ENCODE data around the gene SLC6A8.

Gene SLC6A8

DNA sequence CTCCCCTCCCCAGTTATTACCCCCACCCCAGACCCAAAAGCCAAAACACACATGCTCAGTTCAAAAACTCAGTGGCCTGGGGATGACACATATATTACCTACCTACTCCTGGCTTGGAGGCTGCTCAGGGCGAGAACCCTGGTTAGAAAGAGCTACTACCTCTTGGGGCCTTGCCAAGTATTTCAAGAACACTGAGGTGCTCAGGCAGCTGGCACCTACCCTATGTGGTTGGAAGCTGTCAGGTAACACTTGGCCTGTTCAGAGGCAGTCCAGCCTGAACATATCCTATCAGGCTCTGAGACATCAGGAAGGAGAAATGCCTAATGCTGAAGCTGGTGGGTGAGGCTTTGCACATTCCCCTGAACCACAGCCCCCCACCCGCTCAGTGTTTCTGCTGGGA lies 31.5 kb downstream of the SLC6A8 start:
- no peak for DNase-seq (ENCODE audit: low read depth)
- H3K4me3 ChIP-seq (ENCODE audit: low read depth, low read length): no peak overlapping the region
- TF ChIP-seq, protein P1, sequence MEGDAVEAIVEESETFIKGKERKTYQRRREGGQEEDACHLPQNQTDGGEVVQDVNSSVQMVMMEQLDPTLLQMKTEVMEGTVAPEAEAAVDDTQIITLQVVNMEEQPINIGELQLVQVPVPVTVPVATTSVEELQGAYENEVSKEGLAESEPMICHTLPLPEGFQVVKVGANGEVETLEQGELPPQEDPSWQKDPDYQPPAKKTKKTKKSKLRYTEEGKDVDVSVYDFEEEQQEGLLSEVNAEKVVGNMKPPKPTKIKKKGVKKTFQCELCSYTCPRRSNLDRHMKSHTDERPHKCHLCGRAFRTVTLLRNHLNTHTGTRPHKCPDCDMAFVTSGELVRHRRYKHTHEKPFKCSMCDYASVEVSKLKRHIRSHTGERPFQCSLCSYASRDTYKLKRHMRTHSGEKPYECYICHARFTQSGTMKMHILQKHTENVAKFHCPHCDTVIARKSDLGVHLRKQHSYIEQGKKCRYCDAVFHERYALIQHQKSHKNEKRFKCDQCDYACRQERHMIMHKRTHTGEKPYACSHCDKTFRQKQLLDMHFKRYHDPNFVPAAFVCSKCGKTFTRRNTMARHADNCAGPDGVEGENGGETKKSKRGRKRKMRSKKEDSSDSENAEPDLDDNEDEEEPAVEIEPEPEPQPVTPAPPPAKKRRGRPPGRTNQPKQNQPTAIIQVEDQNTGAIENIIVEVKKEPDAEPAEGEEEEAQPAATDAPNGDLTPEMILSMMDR (IDR thresholded peaks at IDR 0.05; ENCODE audit: control insufficient read depth, extremely low read depth, insufficient read depth): no peak

DNA sequence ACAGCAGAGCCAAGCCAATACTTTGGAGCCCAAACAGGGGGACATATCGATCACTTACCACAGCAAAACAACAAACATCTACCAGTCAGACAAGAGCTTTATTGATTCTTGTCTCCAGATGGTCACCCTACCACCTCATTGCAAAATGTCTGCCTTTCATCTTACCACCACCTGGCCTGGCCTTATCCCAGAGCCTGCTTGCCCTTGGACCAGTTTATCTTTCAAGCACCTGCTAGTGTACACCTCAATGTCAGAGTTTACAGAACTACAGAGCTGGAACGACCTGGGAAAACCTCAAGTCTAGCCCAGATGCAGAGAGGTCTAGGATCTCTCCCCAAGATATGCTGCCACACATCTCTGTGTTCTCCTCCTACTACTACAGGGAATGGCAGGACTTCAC lies 32.0 kb downstream of the SLC6A8 start:
- H3K4me3 ChIP-seq (ENCODE audit: low read depth, low read length): no peak overlapping the region
- TF ChIP-seq, protein P1 (IDR thresholded peaks at IDR 0.05; ENCODE audit: control insufficient read depth, extremely low read depth, insufficient read depth): no peak
- DNase-seq (ENCODE audit: low read depth): no peak

DNA sequence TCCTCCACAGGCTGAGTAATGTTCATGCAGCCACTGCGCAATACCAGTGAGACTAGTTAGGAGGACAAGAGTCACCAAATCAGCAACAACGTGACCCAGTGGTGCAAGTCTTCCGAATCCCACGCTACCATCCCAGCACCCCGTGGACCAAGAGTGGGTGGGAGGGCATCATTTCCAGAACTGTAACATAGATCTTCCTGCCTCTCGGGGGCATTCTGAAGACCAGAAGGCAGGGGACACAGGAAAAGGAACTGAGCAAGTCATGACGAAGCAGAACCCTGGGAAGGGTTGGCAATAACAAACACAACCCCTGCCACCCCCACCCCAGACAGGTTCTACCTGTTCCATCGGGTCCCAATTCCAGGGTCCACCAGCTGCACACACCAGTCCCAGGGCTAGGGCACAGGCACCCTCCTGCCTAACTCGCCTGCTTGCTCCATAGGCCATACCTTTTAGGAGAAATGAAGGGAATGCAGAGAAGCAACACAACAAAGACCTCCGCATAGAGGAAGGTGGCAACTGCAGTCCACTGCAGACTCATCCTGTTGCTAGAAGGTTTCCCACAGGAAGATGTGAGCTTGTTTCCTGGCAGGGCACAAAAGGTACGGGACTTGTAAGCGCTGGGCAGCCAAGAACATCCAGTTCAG lies 35.1 kb downstream of the SLC6A8 start:
- no peak for DNase-seq (ENCODE audit: low read depth)
- peak overlapping the region; percentile 71 for H3K4me3 ChIP-seq (ENCODE audit: low read depth, low read length)
- TF ChIP-seq, protein P1 (IDR thresholded peaks at IDR 0.05; ENCODE audit: control insufficient read depth, extremely low read depth, insufficient read depth): no peak

DNA sequence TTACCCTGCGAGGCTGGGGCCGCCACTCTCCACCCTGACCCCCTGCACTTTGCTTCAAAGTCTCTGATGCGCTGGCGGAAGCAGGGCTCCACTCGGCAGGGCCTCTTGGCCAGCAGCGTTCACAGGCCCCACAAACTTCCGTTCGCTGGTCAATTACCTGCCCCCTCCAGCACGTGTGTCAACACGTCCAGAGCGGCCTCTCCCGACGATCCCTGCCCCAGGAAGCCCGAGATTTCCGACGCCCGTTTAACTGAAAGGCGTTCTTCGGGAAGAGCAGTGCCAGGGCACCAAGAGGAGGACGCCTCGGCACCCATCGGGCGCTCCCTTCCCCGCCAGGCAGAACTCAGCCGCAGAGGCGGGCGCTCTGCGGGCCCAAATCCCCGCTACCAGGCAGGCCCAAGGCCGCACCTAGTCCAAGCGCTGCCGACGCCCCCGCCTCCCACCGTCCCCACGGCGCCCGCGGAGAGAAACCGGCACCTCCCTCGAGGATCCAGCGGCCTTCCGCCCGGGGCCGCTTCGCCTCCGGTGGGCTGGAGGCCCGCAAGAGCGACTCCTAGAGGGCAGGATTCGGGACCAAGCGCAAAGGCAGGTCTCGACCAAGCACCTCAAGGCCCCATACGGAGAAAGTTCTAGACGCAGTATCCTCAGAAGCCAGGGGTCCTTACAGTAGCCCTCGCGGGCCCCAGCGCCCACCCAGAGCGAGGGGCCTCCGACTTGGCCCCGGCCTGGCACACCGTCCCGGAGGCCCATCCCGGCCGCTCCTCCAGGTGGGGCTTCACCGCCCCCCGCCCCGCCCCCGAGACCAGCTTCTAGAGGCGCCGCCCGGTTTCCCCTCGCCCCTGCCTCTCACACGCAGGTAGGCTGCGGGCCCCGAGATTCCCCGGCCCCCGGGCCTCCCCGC lies 35.9 kb downstream of the SLC6A8 start:
- TF ChIP-seq, protein P1 (IDR thresholded peaks at IDR 0.05; ENCODE audit: control insufficient read depth, extremely low read depth, insufficient read depth): peak; percentile 33
- H3K4me3 ChIP-seq (ENCODE audit: low read depth, low read length): peak overlapping the region; percentile 71
- no peak for DNase-seq (ENCODE audit: low read depth)

DNA sequence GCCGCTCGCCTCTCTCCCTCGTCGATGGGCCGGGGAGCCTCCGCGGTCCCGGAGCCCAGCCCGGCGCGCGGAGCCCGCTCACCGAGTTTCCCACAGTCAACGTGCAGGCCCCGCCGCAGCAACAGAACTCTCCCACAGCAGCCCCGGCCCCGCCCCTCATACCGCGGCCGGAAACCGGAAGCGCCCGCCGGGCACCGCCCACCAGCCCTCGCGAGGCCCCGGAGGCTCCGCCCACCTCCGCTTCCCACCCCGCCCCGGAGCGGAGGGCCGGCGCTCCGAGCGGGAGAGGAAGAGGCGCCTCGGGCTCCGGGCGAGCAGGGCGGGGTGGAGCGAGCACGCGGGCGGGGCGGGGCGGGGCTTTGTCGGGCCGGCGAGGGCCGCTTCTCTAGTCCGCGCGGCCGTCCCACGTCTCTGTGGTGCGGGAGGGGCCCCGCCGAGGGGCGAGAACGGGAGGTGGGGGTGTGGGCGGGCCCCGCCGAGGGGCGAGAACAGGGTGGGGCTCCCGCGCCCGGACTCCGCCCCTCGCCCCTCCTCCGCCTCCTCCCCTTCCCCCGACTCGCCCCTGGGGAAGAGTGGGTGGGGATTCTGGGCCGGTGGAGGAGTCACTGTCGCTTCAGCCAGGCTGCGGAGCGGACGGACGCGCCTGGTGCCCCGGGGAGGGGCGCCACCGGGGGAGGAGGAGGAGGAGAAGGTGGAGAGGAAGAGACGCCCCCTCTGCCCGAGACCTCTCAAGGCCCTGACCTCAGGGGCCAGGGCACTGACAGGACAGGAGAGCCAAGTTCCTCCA lies 36.7 kb downstream of the SLC6A8 start, which contains the start of the genes ABCD1 and BCAP31:
Gene ABCD1 (plus strand): TSS at position 605 of the 787 bp plus-strand sequence. CDS start 411 bp downstream, outside the sequence.
Gene BCAP31 (minus strand): TSS at position 136 of the 787 bp plus-strand sequence. CDS start 1,143 bp downstream, outside the sequence.
- DNase-seq (ENCODE audit: low read depth): no peak
- H3K4me3 ChIP-seq (ENCODE audit: low read depth, low read length): peak within 1 kb of the TSS; percentile 71
- TF ChIP-seq, protein P1 (IDR thresholded peaks at IDR 0.05; ENCODE audit: control insufficient read depth, extremely low read depth, insufficient read depth): no peak

DNA sequence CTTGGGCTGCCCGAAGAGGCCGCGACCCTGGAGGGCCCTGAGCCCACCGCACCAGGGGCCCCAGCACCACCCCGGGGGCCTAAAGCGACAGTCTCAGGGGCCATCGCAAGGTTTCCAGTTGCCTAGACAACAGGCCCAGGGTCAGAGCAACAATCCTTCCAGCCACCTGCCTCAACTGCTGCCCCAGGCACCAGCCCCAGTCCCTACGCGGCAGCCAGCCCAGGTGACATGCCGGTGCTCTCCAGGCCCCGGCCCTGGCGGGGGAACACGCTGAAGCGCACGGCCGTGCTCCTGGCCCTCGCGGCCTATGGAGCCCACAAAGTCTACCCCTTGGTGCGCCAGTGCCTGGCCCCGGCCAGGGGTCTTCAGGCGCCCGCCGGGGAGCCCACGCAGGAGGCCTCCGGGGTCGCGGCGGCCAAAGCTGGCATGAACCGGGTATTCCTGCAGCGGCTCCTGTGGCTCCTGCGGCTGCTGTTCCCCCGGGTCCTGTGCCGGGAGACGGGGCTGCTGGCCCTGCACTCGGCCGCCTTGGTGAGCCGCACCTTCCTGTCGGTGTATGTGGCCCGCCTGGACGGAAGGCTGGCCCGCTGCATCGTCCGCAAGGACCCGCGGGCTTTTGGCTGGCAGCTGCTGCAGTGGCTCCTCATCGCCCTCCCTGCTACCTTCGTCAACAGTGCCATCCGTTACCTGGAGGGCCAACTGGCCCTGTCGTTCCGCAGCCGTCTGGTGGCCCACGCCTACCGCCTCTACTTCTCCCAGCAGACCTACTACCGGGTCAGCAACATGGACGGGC lies 37.5 kb downstream of the SLC6A8 start:
- peak overlapping the region; percentile 62 for H3K4me3 ChIP-seq (ENCODE audit: low read depth, low read length)
- TF ChIP-seq, protein P1 (IDR thresholded peaks at IDR 0.05; ENCODE audit: control insufficient read depth, extremely low read depth, insufficient read depth): no peak
- no peak for DNase-seq (ENCODE audit: low read depth)
